Epithelial cell of esophagus (primary cell): ENCODE data around the gene PRORP.

Source experiments
- DNase-seq: peaks from one replicate; pipeline ENCODE4 v3.0.0; 2010; ENCODE audit warnings: low read depth
- H3K4me3 ChIP-seq: 2 replicates; pipeline ENCODE4 v1.5.1; 2011; ENCODE audit warnings: mild to moderate bottlenecking, low read length, control low read depth
- TF ChIP-seq, protein P1 (sequence below): IDR thresholded peaks from 2 replicates; pipeline ENCODE4 v1.5.1; 2011; ENCODE audit warnings: low read depth, mild to moderate bottlenecking, low read length, control low read depth, inconsistent platforms; ENCODE audit not compliant: insufficient read depth; ENCODE audit errors: missing control alignments

PRORP gene

DNA sequence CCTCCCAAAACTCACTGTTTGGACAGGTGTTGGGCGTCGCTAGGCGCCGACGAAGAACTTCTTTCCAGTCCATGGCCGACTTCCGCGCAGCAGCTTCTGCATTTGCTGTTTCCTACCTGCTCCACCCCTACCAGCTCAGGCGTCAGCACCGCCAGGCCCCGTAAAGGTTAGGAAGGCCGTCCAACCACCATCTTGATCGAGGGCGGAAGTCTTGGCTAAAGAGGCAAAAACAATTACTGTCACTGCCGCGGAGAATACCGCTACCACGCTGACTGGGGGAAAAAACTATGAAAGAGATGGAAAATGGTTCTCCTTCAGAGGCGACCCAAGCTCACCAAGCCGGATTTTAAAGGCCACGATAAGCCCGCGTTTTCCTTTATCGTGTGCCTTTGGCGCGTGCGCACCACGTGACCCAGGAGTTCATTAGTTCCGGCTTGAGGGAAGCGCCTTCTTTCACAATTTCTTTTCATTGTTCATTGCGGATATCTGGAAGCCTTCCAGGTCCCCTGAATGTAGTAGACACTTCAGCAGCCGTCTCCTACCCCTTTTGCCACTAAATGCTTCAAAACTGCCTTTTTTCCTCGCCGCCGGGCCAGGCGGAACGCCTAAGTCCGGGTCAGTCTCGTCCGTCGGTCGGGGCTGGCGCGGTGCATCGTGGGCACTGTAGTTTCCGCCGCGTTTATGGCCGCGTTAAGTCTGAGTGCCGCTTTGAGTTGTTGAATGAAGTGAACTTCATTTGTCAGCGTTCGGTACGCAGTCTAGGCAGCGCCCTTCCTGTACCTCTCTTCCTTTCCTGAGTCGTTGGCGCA, at the start of gene PRORP, which contains the start of gene PPP2R3C:
Gene PRORP (plus strand): TSS at position 666 of the 809 bp plus-strand sequence. CDS start 694 bp downstream, outside the sequence.
Gene PPP2R3C (minus strand): TSS at position 104 of the 809 bp plus-strand sequence. CDS start 31 bp downstream, at position 73.
- TF ChIP-seq, protein P1, sequence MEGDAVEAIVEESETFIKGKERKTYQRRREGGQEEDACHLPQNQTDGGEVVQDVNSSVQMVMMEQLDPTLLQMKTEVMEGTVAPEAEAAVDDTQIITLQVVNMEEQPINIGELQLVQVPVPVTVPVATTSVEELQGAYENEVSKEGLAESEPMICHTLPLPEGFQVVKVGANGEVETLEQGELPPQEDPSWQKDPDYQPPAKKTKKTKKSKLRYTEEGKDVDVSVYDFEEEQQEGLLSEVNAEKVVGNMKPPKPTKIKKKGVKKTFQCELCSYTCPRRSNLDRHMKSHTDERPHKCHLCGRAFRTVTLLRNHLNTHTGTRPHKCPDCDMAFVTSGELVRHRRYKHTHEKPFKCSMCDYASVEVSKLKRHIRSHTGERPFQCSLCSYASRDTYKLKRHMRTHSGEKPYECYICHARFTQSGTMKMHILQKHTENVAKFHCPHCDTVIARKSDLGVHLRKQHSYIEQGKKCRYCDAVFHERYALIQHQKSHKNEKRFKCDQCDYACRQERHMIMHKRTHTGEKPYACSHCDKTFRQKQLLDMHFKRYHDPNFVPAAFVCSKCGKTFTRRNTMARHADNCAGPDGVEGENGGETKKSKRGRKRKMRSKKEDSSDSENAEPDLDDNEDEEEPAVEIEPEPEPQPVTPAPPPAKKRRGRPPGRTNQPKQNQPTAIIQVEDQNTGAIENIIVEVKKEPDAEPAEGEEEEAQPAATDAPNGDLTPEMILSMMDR, result no peak
- peak within 1 kb of the TSS; percentile 98 for H3K4me3 ChIP-seq
- DNase-seq, result peak; percentile 99

- DNase-seq, result no peak
- H3K4me3 ChIP-seq, result no peak overlapping the region
- TF ChIP-seq, protein P1, result no peak
These were observed 48.9 kb upstream of the PRORP start for GRCh38 chr14:35073486-35073885.

DNA sequence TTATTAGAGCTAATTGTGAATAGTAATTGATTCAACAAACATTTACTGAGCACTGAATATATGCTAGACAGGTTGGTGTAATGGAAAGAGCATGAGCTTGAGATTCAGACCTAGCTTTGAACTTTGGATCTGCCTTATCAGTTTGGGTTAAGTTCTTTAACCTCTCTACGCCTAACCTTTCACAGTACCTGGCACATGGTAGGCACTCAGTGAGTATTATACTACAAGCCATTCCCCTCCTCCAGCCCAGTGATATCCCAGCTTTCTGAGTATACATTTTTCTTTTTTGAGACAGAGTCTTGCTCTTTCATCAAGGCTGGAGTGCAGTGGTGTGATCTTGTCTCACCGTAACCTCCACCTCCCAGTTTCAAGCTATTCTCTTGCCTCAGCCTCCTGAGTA, 44.3 kb upstream of the PRORP start:
- H3K4me3 ChIP-seq, result no peak overlapping the region
- no peak for DNase-seq
- TF ChIP-seq, protein P1, result no peak

DNA sequence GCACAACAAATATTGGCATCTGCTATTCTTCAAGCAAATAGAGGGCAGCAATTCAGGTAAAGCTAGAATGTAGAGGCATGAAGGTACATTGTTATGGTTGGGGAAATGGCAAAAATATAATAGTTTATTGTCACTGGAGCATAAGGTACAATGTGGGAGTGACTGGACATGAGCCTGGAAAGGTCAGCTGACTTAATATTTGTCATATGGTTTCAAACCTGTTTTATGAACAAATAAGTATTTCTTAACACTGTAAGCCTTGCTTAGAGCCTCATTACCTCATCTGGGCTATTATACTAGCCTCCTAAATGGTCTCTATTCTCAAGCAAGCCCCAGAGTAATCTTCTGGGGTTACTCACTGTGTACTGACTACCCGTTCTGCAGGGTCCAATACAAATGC, 42.6 kb upstream of the PRORP start:
- TF ChIP-seq, protein P1, result no peak
- H3K4me3 ChIP-seq, result no peak overlapping the region
- peak; percentile 9 for DNase-seq

DNA sequence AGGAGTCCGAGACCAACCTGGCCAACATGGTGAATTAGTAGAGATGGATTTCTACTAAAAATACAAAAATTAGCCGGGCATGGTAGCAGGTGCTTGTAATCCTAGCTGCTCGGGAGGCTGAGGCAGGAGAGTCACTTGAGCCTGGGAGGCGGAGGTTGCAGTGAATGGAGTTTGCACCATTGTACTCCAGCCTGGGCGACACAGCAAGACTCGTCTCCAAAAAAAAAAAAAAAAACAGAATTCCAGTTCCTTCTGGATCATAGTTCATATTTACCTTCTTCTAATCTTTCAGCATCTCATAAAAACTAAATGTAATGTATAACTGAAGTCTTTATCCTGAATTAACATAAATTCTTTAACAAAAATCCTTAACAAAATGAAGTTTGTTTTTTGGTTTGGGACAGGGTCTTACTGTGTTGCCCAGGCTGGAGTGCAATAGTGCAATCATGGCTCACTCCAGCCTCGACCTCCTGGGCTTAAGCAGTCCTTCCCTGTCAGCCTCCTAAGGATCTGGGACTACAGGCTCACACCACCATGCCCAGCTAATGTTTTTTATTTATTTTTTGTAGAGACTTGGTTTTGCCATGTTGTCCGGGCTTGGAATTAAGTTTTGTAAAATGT, 38.7 kb upstream of the PRORP start:
- TF ChIP-seq, protein P1, result no peak
- H3K4me3 ChIP-seq, result no peak overlapping the region
- no peak for DNase-seq

GRCh38 chr14:35085441-35085840, 36.9 kb upstream of the PRORP start:
- TF ChIP-seq, protein P1, result no peak
- DNase-seq, result no peak
- H3K4me3 ChIP-seq, result no peak overlapping the region
